Activated naive CD8-positive, alpha-beta T cell treated with anti-CD3 and anti-CD28 coated beads for 36 hours (primary cell): ENCODE data around the gene C2CD2L. TPM values are rescaled to one million over a fixed set of nuclear protein-coding genes. Genes with fewer than 3 reads are reported as not detected.

Experiments used
- DNase-seq: peaks from one replicate; pipeline ENCODE4 v3.0.0; 2021
- H3K27ac Mint-ChIP-seq: one replicate; pipeline ENCODE4 v1.8.0; 2022; ENCODE audit warnings: mild to moderate bottlenecking, moderate library complexity, mixed read lengths
- H3K27me3 Mint-ChIP-seq: one replicate; pipeline ENCODE4 v1.8.0; 2022; ENCODE audit warnings: mild to moderate bottlenecking, mixed read lengths
- H3K36me3 Mint-ChIP-seq: one replicate; pipeline ENCODE4 v1.8.0; 2021; ENCODE audit warnings: mild to moderate bottlenecking, mixed read lengths
- H3K4me1 Mint-ChIP-seq: one replicate; pipeline ENCODE4 v1.8.0; 2021; ENCODE audit warnings: mixed read lengths
- H3K4me3 Mint-ChIP-seq: one replicate; pipeline ENCODE4 v1.8.0; 2022; ENCODE audit warnings: mild to moderate bottlenecking, moderate library complexity, mixed read lengths
- H3K9me3 Mint-ChIP-seq: one replicate; pipeline ENCODE4 v1.8.0; 2022; ENCODE audit warnings: mixed read lengths
- total RNA-seq, 2 experiments: library from RNA; stranded (reverse); gene quantifications; one replicate each; pipeline ENCODE4 v1.2.3, GENCODE V29; 2021

Gene C2CD2L
- total RNA-seq, 2 experiments from 2014 or later, result 19.3 to 20.0 TPM

DNA sequence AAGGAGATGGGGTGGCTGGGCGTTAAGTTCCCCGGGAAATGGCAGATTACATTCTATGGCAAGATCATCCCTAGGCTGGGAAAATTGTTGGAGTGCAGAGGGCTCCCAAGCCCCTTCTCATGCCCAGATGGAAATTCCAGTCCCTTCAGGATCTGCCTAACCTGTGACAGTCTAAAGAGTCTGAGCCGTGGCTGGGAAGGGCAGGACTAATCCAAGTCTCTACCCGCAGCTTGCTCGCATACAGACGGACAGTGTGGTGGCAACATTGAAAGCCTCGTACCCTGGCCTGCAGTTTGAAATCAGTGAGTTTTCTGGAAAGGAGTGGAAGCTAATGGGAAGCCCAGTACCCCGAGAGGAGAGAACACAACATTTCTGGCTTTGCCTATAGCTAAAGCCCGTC is 18.7 kb upstream of the C2CD2L start:
- Mint-ChIP-seq H3K27ac (no peak overlapping the region), H3K36me3 (peaks cover 14% of the 10 kb centered on the region), H3K9me3 (no peaks in the 10 kb centered on the region)

DNA sequence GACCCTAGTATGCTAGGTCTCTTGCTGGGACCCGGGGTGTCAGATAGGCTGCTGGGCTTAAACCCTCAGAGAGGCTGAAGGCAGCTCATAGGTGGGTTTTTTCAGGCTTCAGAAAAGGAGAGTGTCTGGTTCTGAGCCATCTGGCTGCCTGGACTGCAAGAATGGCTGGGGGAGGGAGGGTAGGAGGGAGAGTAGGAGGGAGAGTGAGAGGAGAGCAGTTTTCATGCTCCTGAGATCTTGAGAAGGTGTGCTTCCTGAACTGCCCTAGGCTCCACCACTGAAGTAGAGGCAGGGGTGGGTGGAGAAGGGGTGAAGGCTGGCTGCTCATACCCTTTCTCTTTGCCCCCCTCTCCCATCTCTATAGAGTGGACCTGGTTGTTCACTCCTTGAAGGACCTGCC is 17.8 kb upstream of the C2CD2L start:
- H3K27ac Mint-ChIP-seq, result no peak overlapping the region
- H3K4me3 Mint-ChIP-seq, result no peak overlapping the region
- no peak for DNase-seq
- peaks cover 23% of the 10 kb centered on the region for H3K36me3 Mint-ChIP-seq
- H3K4me1 Mint-ChIP-seq, result peaks cover 33% of the 10 kb centered on the region
- H3K9me3 Mint-ChIP-seq, result no peaks in the 10 kb centered on the region
- H3K27me3 Mint-ChIP-seq, result peaks cover 4% of the 10 kb centered on the region

More for the DNA sequence above, 18.7 kb upstream of the C2CD2L start:
- Mint-ChIP-seq H3K27me3 (no peaks in the 10 kb centered on the region), H3K4me1 (peaks cover 31% of the 10 kb centered on the region), H3K4me3 (no peak overlapping the region)
- DNase-seq, result no peak

DNA sequence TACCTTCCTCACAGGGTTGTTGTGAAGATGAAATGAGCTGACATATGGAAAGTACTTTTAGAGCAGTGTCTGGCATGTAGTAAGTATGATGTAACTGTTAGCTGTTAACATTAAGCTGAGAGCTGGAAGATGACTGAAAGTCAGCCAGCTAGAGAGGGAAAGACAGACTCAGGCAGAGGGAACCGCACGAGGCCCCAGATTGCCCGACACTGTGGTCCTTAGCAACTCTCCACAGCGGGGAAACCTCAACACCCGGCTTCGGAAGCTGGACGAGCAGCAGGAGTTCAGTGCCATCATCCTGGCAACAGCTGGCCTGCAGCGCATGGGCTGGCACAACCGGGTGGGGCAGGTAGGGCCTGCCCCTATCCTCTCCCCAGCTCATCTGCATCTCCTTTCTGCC is 16.0 kb upstream of the C2CD2L start:
- Mint-ChIP-seq H3K27ac (no peak overlapping the region), H3K36me3 (peaks cover 36% of the 10 kb centered on the region), H3K27me3 (peaks cover 12% of the 10 kb centered on the region), H3K4me3 (no peak overlapping the region), H3K9me3 (no peaks in the 10 kb centered on the region), H3K4me1 (peaks cover 34% of the 10 kb centered on the region)
- no peak for DNase-seq

- peaks cover 38% of the 10 kb centered on the region for H3K4me1 Mint-ChIP-seq
Observed at GRCh38 chr11:119091966-119092879, 14.9 kb upstream of the C2CD2L start.

GRCh38 chr11:119092880-119093842 is 14.0 kb upstream of the C2CD2L start:
- DNase-seq, result no peak
- Mint-ChIP-seq H3K4me3 (peak overlapping the region; percentile 90), H3K4me1 (peaks cover 35% of the 10 kb centered on the region), H3K27ac (peak overlapping the region; percentile 88), H3K27me3 (peaks cover 12% of the 10 kb centered on the region), H3K9me3 (no peaks in the 10 kb centered on the region), H3K36me3 (peaks cover 50% of the 10 kb centered on the region)

More at GRCh38 chr11:119091966-119092879, 14.9 kb upstream of the C2CD2L start:
- Mint-ChIP-seq H3K4me3 (peak overlapping the region; percentile 90), H3K36me3 (peaks cover 43% of the 10 kb centered on the region), H3K27me3 (peaks cover 12% of the 10 kb centered on the region), H3K27ac (peak overlapping the region; percentile 17), H3K9me3 (no peaks in the 10 kb centered on the region)
- no peak for DNase-seq

GRCh38 chr11:119093942-119094815 is 13.0 kb upstream of the C2CD2L start:
- Mint-ChIP-seq H3K9me3 (no peaks in the 10 kb centered on the region), H3K4me1 (peaks cover 40% of the 10 kb centered on the region), H3K4me3 (peak overlapping the region; percentile 90), H3K36me3 (peaks cover 56% of the 10 kb centered on the region), H3K27me3 (peaks cover 12% of the 10 kb centered on the region), H3K27ac (peak overlapping the region; percentile 94)
- DNase-seq, result peak; percentile 58

- Mint-ChIP-seq H3K27ac (peak overlapping the region; percentile 94), H3K27me3 (peaks cover 12% of the 10 kb centered on the region), H3K36me3 (peaks cover 56% of the 10 kb centered on the region), H3K9me3 (no peaks in the 10 kb centered on the region), H3K4me3 (peak overlapping the region; percentile 90), H3K4me1 (peaks cover 39% of the 10 kb centered on the region)
- peak; percentile 52 for DNase-seq
Observed at GRCh38 chr11:119094816-119095065, 12.4 kb upstream of the C2CD2L start.

- Mint-ChIP-seq H3K4me1 (peaks cover 44% of the 10 kb centered on the region), H3K27me3 (peaks cover 12% of the 10 kb centered on the region), H3K4me3 (peak overlapping the region; percentile 90), H3K9me3 (no peaks in the 10 kb centered on the region), H3K36me3 (peaks cover 62% of the 10 kb centered on the region), H3K27ac (peak overlapping the region; percentile 94)
- DNase-seq, result peak; percentile 99
Observed at GRCh38 chr11:119095066-119095880, 11.9 kb upstream of the C2CD2L start.

GRCh38 chr11:119099711-119100110 is 7.4 kb upstream of the C2CD2L start:
- Mint-ChIP-seq H3K27ac (no peak overlapping the region), H3K27me3 (peaks cover 8% of the 10 kb centered on the region), H3K4me1 (peaks cover 38% of the 10 kb centered on the region), H3K9me3 (no peaks in the 10 kb centered on the region), H3K4me3 (peak overlapping the region; percentile 94), H3K36me3 (peaks cover 41% of the 10 kb centered on the region)
- no peak for DNase-seq

GRCh38 chr11:119100246-119100970 is 6.7 kb upstream of the C2CD2L start:
- Mint-ChIP-seq H3K27me3 (peaks cover 2% of the 10 kb centered on the region), H3K9me3 (no peaks in the 10 kb centered on the region), H3K4me1 (peaks cover 36% of the 10 kb centered on the region), H3K36me3 (peaks cover 34% of the 10 kb centered on the region), H3K4me3 (peak overlapping the region; percentile 94), H3K27ac (peak overlapping the region; percentile 97)
- DNase-seq, result no peak

- H3K27me3 Mint-ChIP-seq, result no peaks in the 10 kb centered on the region
- H3K4me3 Mint-ChIP-seq, result peak overlapping the region; percentile 94
- peaks cover 29% of the 10 kb centered on the region for H3K36me3 Mint-ChIP-seq
- peak; percentile 45 for DNase-seq
- peaks cover 30% of the 10 kb centered on the region for H3K4me1 Mint-ChIP-seq
- H3K9me3 Mint-ChIP-seq, result no peaks in the 10 kb centered on the region
- peak overlapping the region; percentile 97 for H3K27ac Mint-ChIP-seq
Observed at GRCh38 chr11:119100994-119101758, 6.0 kb upstream of the C2CD2L start.

GRCh38 chr11:119101759-119102423 is 5.3 kb upstream of the C2CD2L start, which contains the start of gene DPAGT1:
Gene DPAGT1, minus strand, starts transcription at chr11:119101853. Its CDS starts 198 bp downstream, at chr11:119101655.
- Mint-ChIP-seq H3K36me3 (peaks cover 22% of the 10 kb centered on the region), H3K4me3 (peak within 1 kb of the TSS; percentile 94)

More at GRCh38 chr11:119101759-119102423, 5.3 kb upstream of the C2CD2L start, which contains the start of gene DPAGT1:
- Mint-ChIP-seq H3K27me3 (no peaks in the 10 kb centered on the region), H3K9me3 (no peaks in the 10 kb centered on the region), H3K4me1 (peaks cover 30% of the 10 kb centered on the region), H3K27ac (peak within 1 kb of the TSS; percentile 97)
- DNase-seq, result peak; percentile 84
